K562 (cell line): Measurements from ENCODE around the gene SERTAD1. TPM values are rescaled to one million over a fixed set of nuclear protein-coding genes. Genes with fewer than 3 reads are reported as not detected.

ENCODE experiments used
- ARID2 ChIP-seq: fragments of 450-650 bp; IDR thresholded peaks from 2 replicates; pipeline ENCODE4 v1.6.1; 2017; ENCODE audit warnings: antibody characterized with exemption, mild to moderate bottlenecking
- BRD9 ChIP-seq: fragments of 450-650 bp; IDR thresholded peaks from 2 replicates; pipeline ENCODE4 v1.6.1; 2018; ENCODE audit warnings: low read depth; ENCODE audit not compliant: partially characterized antibody
- CHD4 ChIP-seq: fragments of 200-600 bp; sonication (generic); IDR thresholded peaks from 3 replicates; pipeline ENCODE4 v1.6.1; 2012; ENCODE audit warnings: low read depth, mild to moderate bottlenecking, mixed read lengths, low read length, inconsistent platforms; ENCODE audit not compliant: insufficient read depth, insufficient replicate concordance, poor library complexity, severe bottlenecking
- EHMT2 ChIP-seq: fragments of 450-650 bp; IDR thresholded peaks from 2 replicates; pipeline ENCODE4 v1.6.1; 2018; ENCODE audit warnings: antibody characterized with exemption
- FOXA1 ChIP-seq: fragments of 450-650 bp; IDR thresholded peaks from 2 replicates; pipeline ENCODE4 v1.6.1; 2016; ENCODE audit warnings: mild to moderate bottlenecking, borderline replicate concordance
- HNRNPK ChIP-seq: fragments of 200-400 bp; formaldehyde crosslinking; IDR thresholded peaks from one replicate; pipeline ENCODE4 v1.6.1; 2018; ENCODE audit warnings: mild to moderate bottlenecking, low read depth, low read length; ENCODE audit not compliant: poor library complexity, severe bottlenecking
- L3MBTL2 ChIP-seq: fragments of 450-650 bp; IDR thresholded peaks from 2 replicates; pipeline ENCODE4 v1.6.1; 2016; ENCODE audit warnings: mild to moderate bottlenecking, moderate library complexity
- MAFG ChIP-seq: fragments of 450-650 bp; conservative IDR thresholded peaks from 2 replicates; pipeline ENCODE4 v1.6.1; 2016; ENCODE audit warnings: missing genetic modification characterization, missing compliant biosample characterization
- MXI1 ChIP-seq: IDR thresholded peaks from 2 replicates; pipeline ENCODE4 v1.6.1; 2011; ENCODE audit warnings: low read depth, mild to moderate bottlenecking, improper control_type of control experiment, low read length
- NCOR1 ChIP-seq: fragments of 450-650 bp; IDR thresholded peaks from 2 replicates; pipeline ENCODE4 v1.6.1; 2016; ENCODE audit warnings: mild to moderate bottlenecking, moderate library complexity
- PHF8 ChIP-seq: fragments of 200-600 bp; sonication (generic); IDR thresholded peaks from 2 replicates; pipeline ENCODE4 v1.6.1; 2012; ENCODE audit warnings: mixed run types, mild to moderate bottlenecking, inconsistent platforms, low read length, moderate library complexity, borderline replicate concordance
- RBM34 ChIP-seq: fragments of 200-400 bp; formaldehyde crosslinking; IDR thresholded peaks from 2 replicates; pipeline ENCODE4 v1.6.1; 2018; ENCODE audit warnings: low read length, borderline replicate concordance; ENCODE audit not compliant: insufficient read depth
- RNF219 ChIP-seq: fragments of 250-450 bp; sonication (Bioruptor Pico); IDR thresholded peaks from 2 replicates; pipeline ENCODE4 v1.5.0; 2022; ENCODE audit warnings: mild to moderate bottlenecking
- SREBF2 ChIP-seq: sonication (generic); formaldehyde crosslinking; IDR thresholded peaks from 2 replicates; pipeline ENCODE4 v1.4.0; 2020; ENCODE audit warnings: mild to moderate bottlenecking, missing genetic modification reagents
- STAT5A ChIP-seq: IDR thresholded peaks from 2 replicates; pipeline ENCODE4 v1.6.1; 2012; ENCODE audit warnings: low read length, inconsistent platforms, borderline replicate concordance
- STAT6 ChIP-seq: sonication (generic); formaldehyde crosslinking; IDR thresholded peaks from 2 replicates; pipeline ENCODE4 v1.8.1; 2023; ENCODE audit warnings: mild to moderate bottlenecking, missing genetic modification reagents
- ZFP30 ChIP-seq: fragments of 250-450 bp; sonication (Bioruptor Pico); IDR thresholded peaks from 2 replicates; pipeline ENCODE4 v1.8.0; 2022; ENCODE audit warnings: moderate library complexity, mild to moderate bottlenecking, inconsistent platforms, borderline replicate concordance
- ZFX ChIP-seq: sonication (generic); formaldehyde crosslinking; IDR thresholded peaks from 2 replicates; pipeline ENCODE4 v1.8.0; 2022; ENCODE audit warnings: mild to moderate bottlenecking, missing genetic modification reagents, moderate library complexity
- ZKSCAN8 ChIP-seq: fragments of 200-800 bp; sonication (Bioruptor generic); IDR thresholded peaks from 2 replicates; pipeline ENCODE4 v1.6.1; 2016; ENCODE audit warnings: missing genetic modification characterization, missing compliant biosample characterization
- ZNF184 ChIP-seq: sonication (generic); formaldehyde crosslinking; IDR thresholded peaks from 2 replicates; pipeline ENCODE4 v1.5.0; 2020; ENCODE audit warnings: missing genetic modification reagents
- ZNF589 ChIP-seq: fragments of 200-800 bp; sonication (Bioruptor generic); IDR thresholded peaks from 2 replicates; pipeline ENCODE4 v1.6.1; 2016; ENCODE audit warnings: low read depth, missing genetic modification characterization, missing compliant biosample characterization
- polyA plus RNA-seq, 8 experiments: library from polyadenylated mRNA; depleted of rRNA in 4 of 8; stranded (reverse) in 5 of 8; unstranded in 3 of 8; fragments of >200 nt; fragmentation: Nextera tagmentation in 2 of 8; fragmentation: Illumina TruSeq in 1 of 8; extraction: Ambion mirVana in 2 of 8; extraction: Trizol in 1 of 8; gene quantifications; 2 replicates each; pipeline versions ENCODE4 v1.2.1 to v1.2.3, GENCODE V29; 2011 to 2014; ENCODE audit warnings: inconsistent platforms in 1 of 8, missing spikeins in 1 of 8
- total RNA-seq, 7 experiments: library from RNA; depleted of rRNA in 6 of 7; stranded (reverse); fragments of >200 nt in 6 of 7; fragmentation: Illumina TruSeq in 2 of 7; extraction: Trizol in 2 of 7; gene quantifications; 2 replicates each; pipeline versions ENCODE4 v1.2.1 to v1.2.3, GENCODE V29; 2011 to 2021; ENCODE audit warnings: low replicate concordance in 1 of 7
- TF ChIP-seq, protein P1 (sequence below): fragments of 450-650 bp; formaldehyde crosslinking; IDR thresholded peaks from 2 replicates; pipeline ENCODE4 v1.4.0; 2020; ENCODE audit warnings: mild to moderate bottlenecking, mixed read lengths

SERTAD1 gene
- total and polyA plus RNA-seq, 9 of the 15 experiments (the other 6 are each of a cell fraction or from before 2014, with no cell fraction given), result 0.15 to 8.7 (median 4.9) TPM

DNA sequence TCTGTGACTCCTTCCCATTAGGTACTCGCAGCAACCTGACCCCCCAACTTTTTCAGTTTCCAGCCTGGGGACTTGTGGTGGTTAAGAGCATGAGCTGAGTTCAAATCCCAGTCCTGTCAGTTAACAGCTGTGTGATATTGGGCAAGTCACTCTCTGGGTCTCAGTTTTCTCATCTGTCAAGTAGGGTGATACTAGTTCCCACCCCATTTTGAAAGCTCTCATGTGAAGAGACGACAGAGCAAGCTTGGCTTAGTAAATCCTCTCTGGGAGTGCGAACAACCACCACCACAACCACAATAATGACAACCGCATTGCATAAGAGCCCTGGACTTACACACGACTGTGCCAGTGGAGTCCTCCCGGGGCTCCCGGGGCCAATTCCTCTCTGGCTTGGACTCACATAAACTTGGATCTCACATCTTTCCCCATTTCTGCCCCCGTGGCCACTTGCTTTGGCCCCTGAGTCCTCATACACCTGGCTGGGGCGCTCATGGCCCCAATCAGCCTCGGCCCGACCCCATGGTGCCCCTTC lies 39.3 kb upstream of the SERTAD1 start (continued):
- TF ChIP-seq STAT5A (no peak), ARID2 (0 out of 2 replicates have a peak, but pooled peaks have one; percentile 3), PHF8 (no peak), RBM34 (no peak), NCOR1 (no peak), MAFG (tag) (no peak), BRD9 (no peak), SREBF2 (0 out of 2 replicates have a peak, but pooled peaks have one; percentile 41), ZNF589 (peak; percentile 81; the same call in 1 of the 2 replicates), RNF219 (CRISPR knock-in tag) (no peak), ZKSCAN8 (CRISPR knock-in tag) (no peak; the same call in 1 of the 2 replicates), ZFX (CRISPR knock-in tag) (peak; percentile 43; the same call in 1 of the 2 replicates), MXI1 (no peak), FOXA1 (no peak), L3MBTL2 (no peak), ZNF184 (no peak), EHMT2 (no peak), HNRNPK (no peak), STAT6 (CRISPR knock-in tag) (no peak), CHD4 (peak; percentile 96), ZFP30 (CRISPR knock-in tag) (no peak)
- TF ChIP-seq, protein P1, sequence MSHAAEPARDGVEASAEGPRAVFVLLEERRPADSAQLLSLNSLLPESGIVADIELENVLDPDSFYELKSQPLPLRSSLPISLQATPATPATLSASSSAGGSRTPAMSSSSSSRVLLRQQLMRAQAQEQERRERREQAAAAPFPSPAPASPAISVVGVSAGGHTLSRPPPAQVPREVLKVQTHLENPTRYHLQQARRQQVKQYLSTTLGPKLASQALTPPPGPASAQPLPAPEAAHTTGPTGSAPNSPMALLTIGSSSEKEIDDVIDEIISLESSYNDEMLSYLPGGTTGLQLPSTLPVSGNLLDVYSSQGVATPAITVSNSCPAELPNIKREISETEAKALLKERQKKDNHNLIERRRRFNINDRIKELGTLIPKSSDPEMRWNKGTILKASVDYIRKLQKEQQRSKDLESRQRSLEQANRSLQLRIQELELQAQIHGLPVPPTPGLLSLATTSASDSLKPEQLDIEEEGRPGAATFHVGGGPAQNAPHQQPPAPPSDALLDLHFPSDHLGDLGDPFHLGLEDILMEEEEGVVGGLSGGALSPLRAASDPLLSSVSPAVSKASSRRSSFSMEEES (CRISPR knock-in tag), result no peak
